Measurements from ENCODE around the gene TRIM40. TPM values are rescaled to one million over a fixed set of nuclear protein-coding genes. Genes with fewer than 3 reads are reported as not detected.
"Not testable (repeated sequence)": the region's sequence is repeated elsewhere in the genome, so short reads cannot be mapped to it uniquely, and the experiment has no call there.

TRIM40 gene
- total RNA-seq, 1 experiment from 2014 or later, result not detected

GRCh38 chr6:30136570-30137286 is 788 bp downstream of the TRIM40 start:
- intact Hi-C loops (cut with micrococcal nuclease; ENCODE audit: unreplicated experiment), result no loop called here
- no TSS peak for BruUV-seq (replicated peaks)
- no peaks in the 10 kb centered on the region for H3K9me3 ChIP-seq (ENCODE audit: control insufficient read depth, insufficient read depth, low read depth, low read length)

GRCh38 chr6:30140240-30140639 is 4.3 kb downstream of the TRIM40 start:
- in situ Hi-C loops (cut with HindIII; ENCODE audit: low pct_unique_long_range_greater_than_20kb, low sequenced_read_pairs), result not testable (repeated sequence)

More at GRCh38 chr6:30136570-30137286, 788 bp downstream of the TRIM40 start:
- no peak overlapping the region for H3K27ac ChIP-seq (ENCODE audit: low read length)
- no peaks in the 10 kb centered on the region for H3K4me1 ChIP-seq (ENCODE audit: control insufficient read depth, insufficient read depth, low read length)
- no peak for DNase-seq (ENCODE audit: low read depth, low spot score)
- no peak overlapping the region for H3K4me3 ChIP-seq (ENCODE audit: low read depth in 2 of 2, low read length in 2 of 2)
- ChIA-PET POLR2A (no interaction called here), CTCF (no interaction called here)
- peaks cover 10% of the 10 kb centered on the region; the same call in 1 of the 2 replicates for H3K27me3 ChIP-seq (ENCODE audit: control insufficient read depth, insufficient read depth, low read length)
- H3K36me3 ChIP-seq (ENCODE audit: control insufficient read depth, insufficient read depth, low read length), result no peaks in the 10 kb centered on the region
- in situ Hi-C loops (cut with HindIII; ENCODE audit: low pct_unique_long_range_greater_than_20kb, low sequenced_read_pairs), result no loop called here
- no peak for ATAC-seq
- TF ChIP-seq POLR2AphosphoS5 (IDR thresholded peaks at IDR 0.05; ENCODE audit: low read depth, low read length) (no peak), TCF7L2 (IDR thresholded peaks at IDR 0.05; ENCODE audit: low read depth, low read length) (no peak), SIN3A (IDR thresholded peaks at IDR 0.05; ENCODE audit: borderline replicate concordance, insufficient read depth, low read depth, low read length) (no peak), REST (IDR thresholded peaks at IDR 0.05; ENCODE audit: insufficient read depth in 1 of 2, low read depth in 2 of 2, low read length in 1 of 2) (no peak), CTCF (IDR thresholded peaks at IDR 0.05) (no peak)

GRCh38 chr6:30142665-30143064 is 6.7 kb downstream of the TRIM40 start:
- in situ Hi-C loops (cut with HindIII; ENCODE audit: low pct_unique_long_range_greater_than_20kb, low sequenced_read_pairs) (no loop called here), intact Hi-C loops (cut with micrococcal nuclease; ENCODE audit: unreplicated experiment) (no loop called here)
- H3K27ac ChIP-seq (ENCODE audit: low read length), result no peak overlapping the region
- TF ChIP-seq POLR2AphosphoS5 (IDR thresholded peaks at IDR 0.05; ENCODE audit: low read depth, low read length), result no peak
- TF ChIP-seq REST (IDR thresholded peaks at IDR 0.05; ENCODE audit: insufficient read depth in 1 of 2, low read depth in 2 of 2, low read length in 1 of 2), result no peak
- TF ChIP-seq TCF7L2 (IDR thresholded peaks at IDR 0.05; ENCODE audit: low read depth, low read length), result no peak
- no peak for TF ChIP-seq SIN3A (IDR thresholded peaks at IDR 0.05; ENCODE audit: borderline replicate concordance, insufficient read depth, low read depth, low read length)
- TF ChIP-seq CTCF (IDR thresholded peaks at IDR 0.05), result no peak
- H3K27me3 ChIP-seq (ENCODE audit: control insufficient read depth, insufficient read depth, low read length), result peaks cover 15% of the 10 kb centered on the region
- DNase-seq (ENCODE audit: low read depth, low spot score) (no peak), ATAC-seq (no peak)
- no peaks in the 10 kb centered on the region for H3K4me1 ChIP-seq (ENCODE audit: control insufficient read depth, insufficient read depth, low read length)
- no peaks in the 10 kb centered on the region for H3K36me3 ChIP-seq (ENCODE audit: control insufficient read depth, insufficient read depth, low read length)
- BruUV-seq (replicated peaks), result no TSS peak
- ChIA-PET POLR2A (interaction anchor here (0.6 kb wide), 1 partner anchor 38 kb away, joined by 4 read pairs; no protein-coding TSS in a partner anchor), CTCF (interaction anchor here (0.6 to 1.1 kb wide), 2 partner anchors 12 to 421 kb away, joined by 5 to 10 read pairs; no protein-coding TSS in a partner anchor)
- no peaks in the 10 kb centered on the region for H3K9me3 ChIP-seq (ENCODE audit: control insufficient read depth, insufficient read depth, low read depth, low read length)
- no peak overlapping the region for H3K4me3 ChIP-seq (ENCODE audit: low read depth in 2 of 2, low read length in 2 of 2)

More at GRCh38 chr6:30140240-30140639, 4.3 kb downstream of the TRIM40 start:
- DNase-seq (ENCODE audit: low read depth, low spot score); intact Hi-C loops (cut with micrococcal nuclease; ENCODE audit: unreplicated experiment); H3K9me3 ChIP-seq (ENCODE audit: control insufficient read depth, insufficient read depth, low read depth, low read length); BruUV-seq (replicated peaks); POLR2A ChIA-PET; H3K4me1 ChIP-seq (ENCODE audit: control insufficient read depth, insufficient read depth, low read length); CTCF ChIA-PET; H3K27ac ChIP-seq (ENCODE audit: low read length); H3K4me3 ChIP-seq (ENCODE audit: low read depth in 2 of 2, low read length in 2 of 2); H3K36me3 ChIP-seq (ENCODE audit: control insufficient read depth, insufficient read depth, low read length); ATAC-seq: not testable (repeated sequence)
- peaks cover 13% of the 10 kb centered on the region for H3K27me3 ChIP-seq (ENCODE audit: control insufficient read depth, insufficient read depth, low read length)

Measured in Panc1 (cell line).